Common myeloid progenitor, CD34-positive (primary cell): ENCODE results near the gene WFS1.

ENCODE experiments used
- CTCF ChIA-PET: fragments of 350-600 bp; sonication (Branson Sonifier 250); formaldehyde crosslinking; loops from one replicate; lab custom pipeline; 2021; ENCODE audit warnings: antibody characterized with exemption; lab: Charles Lee
- POLR2A ChIA-PET: fragments of 350-600 bp; sonication (Branson Sonifier 250); formaldehyde crosslinking; loops from one replicate; lab custom pipeline; 2021; ENCODE audit warnings: antibody characterized with exemption; lab: Charles Lee
- DNase-seq, 3 donors: peaks; one replicate each; pipeline versions ENCODE4 v3.0.0 to v3.0.0-alpha.2; 2013
- H3K27ac ChIP-seq, 2 experiments: 1 replicate in 1 of 2; 2 replicates in 1 of 2; pipeline ENCODE4 v1.7.0; 2013; ENCODE audit warnings: inconsistent platforms in 2 of 2, low read length in 2 of 2, mild to moderate bottlenecking in 2 of 2, low read depth in 1 of 2, moderate library complexity in 1 of 2; ENCODE audit not compliant: severe bottlenecking in 2 of 2, insufficient read depth in 1 of 2, poor library complexity in 1 of 2
- H3K27me3 ChIP-seq, 5 experiments: replicated peaks in 2 of 5; 1 replicate in 3 of 5; 2 replicates in 2 of 5; pipeline versions ENCODE4 v1.6.1 to v1.7.0; 2013; ENCODE audit warnings: low read length in 4 of 5, mild to moderate bottlenecking in 2 of 5, moderate library complexity in 2 of 5, inconsistent platforms in 1 of 5; ENCODE audit not compliant: insufficient read depth in 5 of 5, control insufficient read depth in 4 of 5
- H3K36me3 ChIP-seq, 4 experiments: 1 replicate in 2 of 4; 2 replicates in 2 of 4; pipeline versions ENCODE4 v1.6.1 to v1.7.0; 2013; ENCODE audit warnings: low read length in 3 of 4, control low read depth in 1 of 4, mild to moderate bottlenecking in 1 of 4; ENCODE audit not compliant: control insufficient read depth in 4 of 4, insufficient read depth in 4 of 4
- H3K4me1 ChIP-seq, 4 experiments: 1 replicate in 3 of 4; 2 replicates in 1 of 4; pipeline versions ENCODE4 v1.6.1 to v1.7.1; 2013; ENCODE audit warnings: low read length in 3 of 4, mild to moderate bottlenecking in 3 of 4, control low read depth in 1 of 4, inconsistent platforms in 1 of 4, moderate library complexity in 1 of 4; ENCODE audit not compliant: control insufficient read depth in 4 of 4, insufficient read depth in 4 of 4; ENCODE audit errors: control extremely low read depth in 1 of 4
- H3K4me3 ChIP-seq, 7 experiments: 1 replicate in 4 of 7; 2 replicates in 3 of 7; pipeline versions ENCODE4 v1.5.1 to v1.7.0; 2013; ENCODE audit warnings: mild to moderate bottlenecking in 7 of 7, low read length in 6 of 7, moderate library complexity in 6 of 7, inconsistent platforms in 2 of 7, low read depth in 2 of 7, control low read depth in 1 of 7; ENCODE audit not compliant: insufficient read depth in 4 of 7, control insufficient read depth in 1 of 7; ENCODE audit errors: extremely low read depth in 1 of 7
- H3K9me3 ChIP-seq, 5 experiments: 1 replicate in 4 of 5; 2 replicates in 1 of 5; pipeline versions ENCODE4 v1.6.1 to v1.7.1; 2013; ENCODE audit warnings: low read length in 4 of 5, mild to moderate bottlenecking in 2 of 5, inconsistent platforms in 1 of 5, low read depth in 1 of 5, moderate library complexity in 1 of 5; ENCODE audit not compliant: control insufficient read depth in 4 of 5, insufficient read depth in 2 of 5; ENCODE audit errors: control extremely low read depth in 1 of 5
- WGBS: methylation state at CpG from one replicate; pipeline ENCODE4 v1.1.5; 2013; ENCODE audit not compliant: insufficient coverage; 5-methylcytosine and 5-hydroxymethylcytosine counted together

The WFS1 gene

DNA sequence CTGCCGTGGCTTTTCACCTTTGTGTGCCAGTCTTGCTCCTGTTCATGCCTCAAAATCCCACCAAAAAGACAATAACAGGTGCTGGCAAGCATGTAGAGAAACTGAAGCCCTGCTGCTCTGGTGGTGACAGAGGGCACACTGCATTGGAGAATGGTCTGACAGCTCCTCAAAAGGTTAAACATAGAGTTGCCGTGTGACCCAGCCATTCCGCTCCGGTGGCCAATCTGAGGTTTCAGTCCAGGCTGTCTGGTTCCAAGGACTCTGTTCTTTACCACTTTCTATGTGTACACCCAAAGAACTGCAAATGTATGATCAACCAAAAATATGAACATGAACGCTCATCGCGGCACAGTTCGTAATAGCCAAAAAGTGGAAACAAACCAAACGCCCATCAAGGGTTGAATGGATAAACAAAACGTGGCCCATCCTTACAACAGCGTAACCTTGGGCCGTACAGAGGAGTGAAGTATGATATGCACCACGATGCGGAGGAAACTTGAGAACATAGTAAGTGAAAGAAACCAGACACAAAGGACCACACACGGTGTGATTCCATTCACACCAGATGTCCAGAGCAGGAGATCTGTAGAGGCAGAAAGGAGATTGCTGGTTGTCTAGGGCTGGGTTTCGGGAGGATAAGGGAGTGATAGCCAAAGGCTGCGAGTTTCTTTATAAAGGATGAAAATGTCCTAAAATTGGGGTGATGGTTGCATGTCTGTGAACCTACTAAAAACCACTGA lies 33.6 kb upstream of the WFS1 start:
- DNase-seq: no peak
- POLR2A ChIA-PET: no interaction called here
- CTCF ChIA-PET: no interaction called here
- Histone ChIP-seq H3K27ac (no peak overlapping the region), H3K27me3 (peaks cover 0 to 24% (median 0%) of the 10 kb centered on the region in 5 experiments), H3K4me3 (no peak overlapping the region), H3K9me3 (no peaks in the 10 kb centered on the region), H3K4me1 (no peaks in the 10 kb centered on the region), H3K36me3 (no peaks in the 10 kb centered on the region)
- 83% methylated on average over 12 of the region's 17 CpGs for WGBS

DNA sequence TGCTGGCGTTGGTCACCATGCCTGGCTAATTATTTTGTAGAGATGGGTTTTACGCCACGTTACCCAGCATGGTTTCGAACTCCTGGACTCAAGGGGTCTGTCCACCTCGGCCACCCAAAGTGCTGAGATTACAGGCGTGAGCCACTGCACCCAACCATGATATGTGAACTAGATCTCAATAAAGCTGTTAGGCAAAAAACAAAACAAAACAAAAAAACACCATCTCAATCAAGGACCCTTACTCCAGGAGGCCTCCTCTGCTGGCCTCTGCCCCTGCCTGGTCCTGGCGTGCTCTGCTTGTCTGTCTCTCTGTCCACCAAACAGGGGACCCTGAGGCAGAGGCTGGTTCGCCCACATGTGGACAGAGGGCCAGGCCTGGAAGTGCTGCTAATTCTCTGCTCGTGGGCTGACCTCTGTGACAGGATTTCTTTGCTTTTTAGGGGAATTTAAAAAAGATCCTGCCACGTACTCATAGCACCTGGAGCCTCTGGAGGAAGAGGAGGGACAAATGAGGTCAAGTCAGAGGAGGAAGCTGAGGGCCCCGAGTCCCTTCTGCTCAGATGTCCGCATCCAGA lies 32.7 kb upstream of the WFS1 start:
- Histone ChIP-seq H3K9me3 (no peaks in the 10 kb centered on the region), H3K27me3 (peaks cover 0 to 29% (median 0%) of the 10 kb centered on the region in 5 experiments), H3K27ac (no peak overlapping the region), H3K4me3 (no peak overlapping the region), H3K36me3 (no peaks in the 10 kb centered on the region), H3K4me1 (no peaks in the 10 kb centered on the region)
- no peak for DNase-seq
- 87% methylated on average over 11 of the region's 12 CpGs for WGBS
- CTCF ChIA-PET: no interaction called here
- POLR2A ChIA-PET: no interaction called here

DNA sequence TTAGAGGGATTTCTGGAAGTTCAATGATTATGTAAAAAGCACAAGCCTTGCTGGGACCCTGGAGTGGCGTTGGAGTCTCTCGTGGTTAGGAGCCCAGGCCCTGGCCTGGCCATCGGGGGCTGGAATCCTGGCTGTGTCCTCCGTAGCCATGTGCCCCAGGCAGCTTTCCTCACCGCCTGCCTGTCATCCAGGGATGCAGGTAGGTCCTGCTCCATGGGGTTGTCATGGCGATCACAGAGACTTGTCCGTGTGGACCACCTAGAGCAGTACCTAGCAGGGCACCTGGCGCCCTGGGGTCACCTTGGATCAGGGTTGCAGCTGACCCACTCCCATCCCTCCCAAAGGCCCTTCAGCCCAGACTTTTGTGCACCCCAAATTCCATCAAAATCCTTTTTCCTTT lies 30.2 kb upstream of the WFS1 start:
- Histone ChIP-seq H3K36me3 (no peaks in the 10 kb centered on the region), H3K27me3 (peaks cover 0 to 53% (median 2%) of the 10 kb centered on the region in 5 experiments), H3K4me3 (no peak overlapping the region), H3K9me3 (peaks cover 0 to 11% (median 7%) of the 10 kb centered on the region in 5 experiments), H3K27ac (no peak overlapping the region), H3K4me1 (no peaks in the 10 kb centered on the region)
- ChIA-PET CTCF (no interaction called here), POLR2A (no interaction called here)
- no peak for DNase-seq
- 89% methylated on average over 8 of the region's 8 CpGs for whole genome bisulfite sequencing

DNA sequence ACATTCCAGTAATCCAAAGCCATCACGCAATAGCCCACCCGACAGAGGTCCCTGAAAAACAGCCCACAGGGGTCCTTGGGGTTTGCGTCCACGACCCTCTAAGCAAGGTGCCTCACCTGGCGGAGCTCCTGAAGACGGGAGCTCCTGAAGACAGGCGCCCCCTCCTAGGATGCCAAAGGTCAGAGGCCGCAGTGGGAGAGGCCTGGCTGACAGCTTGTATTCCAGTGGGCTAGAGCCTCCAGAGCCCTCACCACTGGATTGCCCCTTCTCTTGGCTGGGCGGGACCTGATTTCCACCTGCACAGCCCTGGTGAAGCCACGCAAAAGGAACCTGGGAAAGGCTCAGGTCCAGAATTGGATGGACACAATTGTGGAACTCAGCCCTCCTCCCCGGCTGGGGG lies 29.7 kb upstream of the WFS1 start:
- DNase-seq: no peak
- no peaks in the 10 kb centered on the region for H3K4me1 ChIP-seq
- CTCF ChIA-PET: no interaction called here
- peaks cover 0 to 58% (median 4%) of the 10 kb centered on the region in 5 experiments for H3K27me3 ChIP-seq
- H3K36me3 ChIP-seq: no peaks in the 10 kb centered on the region
- peaks cover 0 to 16% (median 12%) of the 10 kb centered on the region in 5 experiments for H3K9me3 ChIP-seq
- POLR2A ChIA-PET: no interaction called here
- no peak overlapping the region for H3K4me3 ChIP-seq
- 92% methylated on average over 11 of the region's 11 CpGs for WGBS
- H3K27ac ChIP-seq: no peak overlapping the region

DNA sequence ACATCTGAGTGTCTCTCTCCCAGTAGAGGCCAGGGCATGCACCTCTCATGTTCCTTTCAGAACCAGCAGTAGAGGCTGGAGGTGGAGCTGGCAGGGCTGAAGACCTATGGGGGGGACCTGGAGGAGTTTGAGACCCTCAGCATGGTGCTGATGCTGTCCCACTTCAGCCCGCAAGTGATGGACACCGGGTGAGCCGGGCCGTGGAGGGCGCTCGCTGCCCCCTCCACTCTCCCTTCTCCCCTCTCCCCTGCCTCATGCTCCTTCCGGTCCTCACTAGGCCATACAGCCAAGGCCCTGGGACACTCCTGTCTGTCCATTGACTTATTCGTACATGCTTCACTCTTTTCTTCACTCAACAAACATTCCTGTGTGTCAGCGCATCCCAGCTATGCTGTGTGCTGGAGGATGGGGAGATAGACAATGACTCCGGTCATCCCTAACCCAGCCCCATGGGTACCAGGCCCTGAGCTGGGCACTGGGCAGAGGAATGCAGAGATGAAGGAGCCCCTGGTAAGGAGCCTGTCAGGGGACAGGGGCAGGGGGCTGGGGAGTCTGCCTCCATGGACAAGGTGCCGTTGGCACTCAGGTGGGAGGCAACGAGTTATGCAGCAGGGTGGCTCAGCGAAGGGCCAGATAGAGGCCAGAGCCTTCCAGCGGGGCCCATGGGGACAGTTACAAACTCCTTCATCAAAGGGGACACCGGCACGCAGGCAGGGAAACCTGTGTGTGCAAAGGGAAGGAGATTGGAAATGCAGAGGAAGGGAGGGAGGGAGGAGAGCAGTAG lies 28.4 kb upstream of the WFS1 start:
- Histone ChIP-seq H3K27me3 (peaks cover 0 to 60% (median 4%) of the 10 kb centered on the region in 5 experiments), H3K4me3 (no peak overlapping the region), H3K27ac (no peak overlapping the region), H3K9me3 (peaks cover 0 to 27% (median 21%) of the 10 kb centered on the region in 5 experiments), H3K36me3 (no peaks in the 10 kb centered on the region), H3K4me1 (no peaks in the 10 kb centered on the region)
- WGBS: 91% methylated on average over 12 of the region's 16 CpGs
- no peak for DNase-seq
- ChIA-PET CTCF (no interaction called here), POLR2A (no interaction called here)

DNA sequence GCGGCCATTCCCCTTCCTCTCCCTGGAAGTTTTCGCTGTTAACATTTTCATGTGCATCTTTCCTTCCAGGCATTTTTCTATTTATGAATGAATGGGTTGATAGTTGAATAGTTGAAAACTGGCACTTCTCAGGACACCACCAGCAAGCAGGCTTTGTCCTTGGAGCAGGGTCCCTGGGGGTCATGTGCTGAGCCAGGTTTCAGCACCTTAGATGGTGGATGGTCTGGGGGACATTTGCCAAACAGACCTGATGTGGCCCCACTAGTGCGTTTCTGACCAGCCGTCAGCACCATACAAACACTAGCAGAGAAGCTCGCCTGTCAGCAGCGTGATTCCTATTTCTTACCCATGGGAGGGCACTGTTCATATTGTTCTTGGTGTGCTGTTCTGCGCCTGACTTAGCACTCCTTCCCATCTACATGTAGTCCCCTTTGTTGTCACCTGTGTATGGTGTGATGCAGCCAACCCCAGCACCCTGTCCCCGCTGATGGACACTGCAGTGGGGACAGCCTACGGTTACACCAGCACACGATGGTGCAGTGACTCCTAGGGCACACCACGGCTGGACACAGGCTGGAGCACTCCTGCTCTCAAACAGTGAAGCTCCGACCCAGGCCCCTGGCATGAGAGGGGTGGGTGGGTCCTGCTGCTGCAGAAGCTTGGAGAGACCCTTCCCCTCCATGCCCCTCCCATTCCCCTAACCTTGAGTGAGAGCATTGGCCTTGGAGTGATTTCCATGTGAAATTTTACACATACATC lies 27.2 kb upstream of the WFS1 start:
- WGBS: 79% methylated on average over 9 of the region's 12 CpGs
- no peak for DNase-seq
- Histone ChIP-seq H3K36me3 (no peaks in the 10 kb centered on the region), H3K9me3 (peaks cover 0 to 34% (median 21%) of the 10 kb centered on the region in 5 experiments), H3K4me1 (no peaks in the 10 kb centered on the region), H3K27ac (no peak overlapping the region), H3K27me3 (peaks cover 0 to 65% (median 10%) of the 10 kb centered on the region in 5 experiments), H3K4me3 (no peak overlapping the region)
- ChIA-PET POLR2A (no interaction called here), CTCF (interaction anchor here (1.0 to 13.3 kb wide), 2 partner anchors 10 to 86 kb away, joined by 3 to 347 read pairs; no protein-coding TSS in a partner anchor)
